CMK (cell line): Measurements from ENCODE around the gene XRCC1.
"Not testable (repeated sequence)": the region's sequence is repeated elsewhere in the genome, so short reads cannot be mapped to it uniquely, and the experiment has no call there.

Experiments
- DNase-seq: peaks from one replicate; pipeline ENCODE4 v3.0.0-alpha.2; 2010; ENCODE audit warnings: low read depth

XRCC1 gene

DNA sequence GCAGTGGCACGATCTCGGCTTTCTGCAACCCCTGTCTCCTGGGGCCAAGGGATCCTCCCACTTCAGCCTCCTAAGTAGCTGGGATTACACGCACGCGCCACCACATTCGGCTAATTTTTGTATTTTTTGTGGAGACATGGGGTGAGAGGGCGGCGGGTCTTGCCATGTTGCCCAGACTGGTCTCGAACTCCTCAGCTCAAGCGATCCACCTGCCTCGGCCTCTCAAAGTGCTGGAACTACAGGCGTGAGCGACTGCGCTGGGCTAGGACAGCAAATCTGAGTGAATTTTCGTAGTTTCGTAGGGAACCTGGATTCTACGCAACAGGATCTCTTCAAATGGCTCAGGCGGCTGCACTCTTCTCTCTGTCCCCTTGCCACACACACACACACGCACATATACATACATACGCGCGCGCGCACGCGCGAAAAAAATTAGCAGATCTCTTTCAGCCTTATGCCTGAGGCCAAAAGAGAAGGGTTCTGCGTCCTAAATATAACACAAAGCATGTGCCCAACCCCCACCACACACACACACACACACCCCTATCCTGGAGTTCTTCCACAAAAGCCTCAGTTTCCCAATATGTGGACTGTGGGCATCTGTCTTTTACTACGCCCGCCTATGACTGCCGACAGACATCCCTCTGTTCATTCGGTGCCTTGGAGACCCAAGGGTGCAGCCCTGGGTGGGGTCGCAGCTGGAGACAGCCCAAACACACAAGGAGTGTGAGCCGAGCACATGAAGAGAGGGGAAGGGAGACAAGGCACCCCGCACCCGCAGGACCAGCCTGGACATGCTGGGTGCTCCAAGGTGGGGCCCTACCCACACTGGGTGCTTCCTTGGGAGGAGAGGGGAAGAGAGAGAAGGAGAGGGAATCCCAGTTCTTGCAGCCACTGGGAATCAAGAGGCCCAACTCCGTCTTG, 890 bp upstream of the XRCC1 start:
- DNase-seq, result no peak

DNA sequence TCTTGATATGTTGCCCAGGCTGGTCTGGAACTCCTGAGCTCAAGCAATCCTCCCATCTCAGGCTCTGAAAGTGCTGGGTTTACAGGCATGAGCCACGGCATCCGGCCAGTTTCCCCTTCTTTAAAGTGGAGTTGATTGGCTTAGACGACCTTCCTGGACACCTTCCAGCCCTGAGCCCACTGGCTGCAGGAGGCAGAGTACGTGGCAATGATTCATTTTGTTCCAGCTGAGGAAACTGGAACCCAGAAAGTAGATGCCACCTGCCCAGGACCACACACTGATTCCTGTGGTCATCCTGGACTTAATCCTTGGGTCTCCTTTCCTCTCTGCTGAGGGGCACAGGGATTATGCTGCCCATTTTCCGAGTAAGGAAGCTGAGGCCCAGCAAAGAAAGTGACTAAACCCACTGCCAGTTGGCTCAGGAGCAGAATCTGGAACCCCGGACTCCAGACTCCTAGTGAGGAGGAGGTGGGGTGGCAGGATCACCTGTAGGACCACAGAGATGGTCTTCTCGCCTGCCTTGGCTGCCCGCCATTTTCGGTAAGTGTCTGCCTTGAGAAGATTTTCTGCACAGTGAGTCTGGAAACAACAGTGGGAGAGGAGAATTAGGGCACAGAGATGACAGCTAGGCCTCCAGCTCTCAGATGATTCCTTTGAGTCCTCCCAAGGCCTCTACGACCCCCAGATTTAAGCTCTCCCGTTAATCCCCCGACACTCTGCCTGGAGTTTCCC, 737 bp downstream of the XRCC1 start:
- DNase-seq, result no peak

DNA sequence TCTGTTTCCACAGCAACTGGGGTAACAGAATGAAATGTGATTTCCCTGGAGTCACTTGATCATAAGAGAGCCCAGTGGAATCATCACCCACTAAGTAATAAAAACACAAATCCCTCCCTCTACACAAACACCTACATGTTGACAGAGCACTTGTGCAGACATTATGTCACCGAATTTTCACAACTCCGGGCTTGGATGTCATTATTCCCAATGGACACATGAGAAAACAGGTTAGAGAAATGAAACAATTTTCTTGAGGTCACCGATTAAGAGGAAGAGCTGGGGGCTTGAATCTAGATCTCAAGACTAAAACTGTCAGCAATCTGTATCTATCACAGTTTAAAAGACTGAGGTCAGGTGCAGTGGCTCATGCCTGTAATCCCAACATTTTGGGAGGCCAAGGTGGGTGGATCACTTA, 3.1 kb downstream of the XRCC1 start:
- no peak for DNase-seq

DNA sequence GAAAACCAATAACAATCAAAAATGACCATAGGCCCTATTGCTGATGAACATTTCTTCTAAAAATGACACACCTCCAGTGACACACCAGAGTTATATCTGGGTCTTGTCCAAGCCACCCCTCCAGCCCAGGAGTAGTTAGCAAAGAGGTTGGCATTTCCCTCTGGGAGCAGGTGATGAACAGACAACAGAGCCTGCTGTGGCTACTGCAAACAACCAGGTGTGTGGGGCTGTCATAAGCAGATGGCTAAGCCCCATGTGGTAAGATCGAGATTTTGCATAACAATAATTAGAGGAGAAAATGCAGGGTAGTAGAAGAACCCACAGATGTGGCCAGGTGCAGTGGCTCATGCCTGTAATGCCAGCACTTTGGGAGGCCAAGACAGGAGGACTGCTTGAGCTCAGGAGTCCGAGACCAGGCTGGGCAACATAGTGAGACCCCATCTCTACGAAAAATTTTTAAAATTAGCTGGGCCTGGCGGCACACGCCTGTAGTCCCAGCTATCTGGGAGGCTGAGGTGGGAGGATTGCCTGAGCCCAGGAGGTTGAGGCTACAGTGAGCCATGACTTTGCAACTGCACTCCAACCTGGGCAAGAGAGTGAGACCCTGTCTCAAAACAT, 5.0 kb downstream of the XRCC1 start:
- no peak for DNase-seq

DNA sequence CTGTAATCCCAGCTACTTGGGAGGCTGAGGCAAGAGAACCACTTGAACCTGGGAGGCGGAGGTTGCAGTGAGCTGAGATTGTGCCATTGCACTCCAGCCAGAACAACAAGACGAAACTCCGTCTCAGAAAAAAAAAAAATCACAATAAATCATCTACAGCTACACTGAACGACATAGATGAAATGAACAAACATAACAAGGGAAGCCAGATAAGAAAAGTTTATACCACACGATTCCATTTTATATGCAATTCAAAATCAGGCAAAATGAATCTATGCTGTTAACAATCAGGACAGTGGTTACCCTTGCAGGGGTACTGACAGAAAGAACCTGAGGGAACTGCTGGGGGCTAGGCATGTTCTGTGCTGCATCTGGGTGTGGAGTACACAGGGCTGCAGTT, 5.7 kb downstream of the XRCC1 start:
- DNase-seq, result no peak

DNA sequence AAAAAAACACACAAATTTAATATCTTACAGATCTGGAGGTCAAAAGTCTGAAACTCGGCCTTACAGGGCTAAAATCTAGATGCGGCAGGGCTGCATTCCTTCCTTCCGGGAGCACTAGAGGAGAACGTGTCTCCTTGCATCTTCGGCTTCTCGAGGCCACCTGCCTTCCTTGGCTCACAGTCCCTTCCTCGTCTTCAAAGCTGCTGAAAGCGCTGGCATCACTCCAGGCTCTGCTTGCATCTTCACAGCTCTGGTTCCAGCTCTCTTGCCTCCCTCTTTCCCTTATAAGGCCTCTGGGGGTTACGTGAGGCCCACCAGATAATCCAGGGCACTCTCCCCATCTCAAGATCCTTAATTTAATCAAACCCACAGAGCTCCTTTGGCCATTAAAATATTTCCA, 10.5 kb downstream of the XRCC1 start:
- DNase-seq, result no peak

DNA sequence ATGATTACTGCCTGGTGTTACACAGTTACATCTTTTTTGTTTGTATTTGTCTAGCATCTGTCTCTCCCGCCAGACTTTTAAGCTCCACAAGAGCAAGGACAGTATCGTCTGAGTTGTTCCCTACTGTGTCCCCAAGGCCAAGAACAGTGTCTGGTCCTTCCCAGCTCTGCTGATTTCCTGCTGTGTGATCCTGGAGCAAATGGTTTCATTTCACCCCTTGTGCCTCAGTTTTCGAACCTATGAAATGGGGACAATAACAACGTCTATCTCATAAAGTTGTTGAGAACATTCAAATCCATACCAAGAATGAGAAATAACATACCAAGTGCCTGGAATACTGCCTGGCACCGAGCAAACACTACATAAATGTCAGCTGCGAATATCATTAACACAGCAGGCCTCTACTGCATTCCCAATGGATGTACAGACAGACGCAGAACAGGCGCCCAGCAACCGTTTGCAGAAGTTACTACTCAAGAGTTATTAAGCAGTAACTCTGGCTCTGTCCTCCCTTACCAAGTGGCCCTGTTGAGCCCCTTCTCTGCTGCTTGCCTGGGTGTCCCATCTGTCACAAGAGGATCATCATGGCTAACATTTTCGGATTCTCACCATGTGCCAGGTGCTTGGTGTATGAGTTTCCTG, 11.4 kb downstream of the XRCC1 start:
- DNase-seq, result no peak

DNA sequence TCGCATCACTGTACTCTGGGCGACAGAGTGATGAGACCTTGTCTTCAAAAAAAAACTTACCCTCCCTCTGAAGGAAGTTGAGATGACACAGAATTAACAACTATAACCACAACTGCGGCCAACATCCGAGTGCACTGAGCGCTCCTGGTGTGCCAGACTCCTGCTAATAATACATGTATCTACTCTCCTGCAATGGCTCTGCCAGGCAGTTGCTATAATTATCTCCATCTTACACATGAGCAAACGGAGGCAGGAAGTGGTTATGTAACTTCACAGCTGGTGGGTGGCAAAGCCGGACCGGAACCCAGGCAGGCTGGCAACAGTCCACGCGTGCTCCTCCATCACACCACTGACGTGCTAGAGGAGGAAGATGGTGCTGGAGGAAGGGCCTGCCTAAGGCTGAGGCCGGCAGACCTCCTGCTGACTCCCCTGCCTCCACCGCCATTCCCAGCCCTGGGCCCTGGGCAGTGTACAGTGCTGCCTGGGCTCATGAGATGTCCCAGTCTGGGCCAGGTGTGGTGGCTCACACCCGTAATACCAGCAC, 12.6 kb downstream of the XRCC1 start:
- DNase-seq, result peak; percentile 75

DNA sequence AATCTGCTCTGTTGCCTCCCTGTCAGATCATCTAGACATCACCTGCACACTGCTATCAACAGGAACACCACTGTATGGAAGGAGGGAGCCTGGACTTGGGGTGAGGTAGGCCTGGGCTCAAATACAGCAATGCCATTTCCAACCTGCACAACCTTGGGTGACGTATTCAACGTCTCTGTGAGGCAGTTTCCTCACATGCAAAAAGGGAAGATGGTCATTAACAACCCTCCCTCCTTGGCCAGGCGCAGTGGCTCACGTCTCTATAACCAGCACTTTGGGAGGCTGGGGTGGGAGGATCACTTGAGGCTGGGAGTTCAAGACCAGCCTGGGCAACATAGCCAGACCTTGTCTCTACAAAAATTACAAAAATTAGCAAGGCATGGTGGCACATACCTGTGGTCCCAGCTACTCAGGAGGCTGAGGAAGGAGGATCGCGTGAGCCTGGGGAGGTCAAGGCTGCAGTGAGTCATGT, 13.1 kb downstream of the XRCC1 start:
- no peak for DNase-seq

DNA sequence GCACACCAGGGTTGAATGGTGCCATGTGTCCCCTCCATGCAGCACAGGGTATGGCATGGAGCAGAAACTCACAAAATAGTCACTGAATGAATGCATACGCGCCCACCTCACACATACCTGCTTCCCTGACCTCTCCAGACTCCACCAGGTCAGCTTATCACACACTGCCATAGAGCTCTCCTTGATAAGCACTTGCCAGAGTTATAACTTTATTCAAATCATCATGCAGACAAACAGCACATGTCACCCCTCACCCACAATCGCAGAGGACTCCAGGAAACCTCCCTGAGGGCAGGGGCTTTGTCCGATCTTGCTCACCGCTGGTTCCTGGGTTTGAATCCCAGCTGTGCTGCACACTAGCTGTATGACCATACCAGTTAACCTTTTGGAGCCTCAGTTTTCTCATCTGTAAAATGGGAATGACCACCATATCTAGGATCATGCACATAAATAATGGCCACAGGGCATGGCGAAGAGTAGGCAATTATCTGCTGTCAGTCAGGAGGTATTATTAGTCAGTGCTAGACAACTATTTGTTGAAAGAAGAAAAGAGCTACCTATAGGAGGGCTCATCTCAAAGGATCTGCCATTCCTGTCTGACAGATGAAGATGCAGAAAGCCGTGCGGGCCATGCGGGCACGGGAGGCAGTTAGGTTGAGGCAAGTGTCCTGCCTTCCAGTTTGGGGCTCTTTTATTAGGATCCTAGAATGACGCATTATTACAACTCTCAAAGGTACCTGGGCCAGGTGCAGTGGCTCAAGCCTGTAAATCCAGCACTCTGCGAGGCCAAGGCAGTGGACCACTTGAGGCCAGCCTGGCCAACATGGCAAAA, 14.0 kb downstream of the XRCC1 start:
- DNase-seq, result no peak

DNA sequence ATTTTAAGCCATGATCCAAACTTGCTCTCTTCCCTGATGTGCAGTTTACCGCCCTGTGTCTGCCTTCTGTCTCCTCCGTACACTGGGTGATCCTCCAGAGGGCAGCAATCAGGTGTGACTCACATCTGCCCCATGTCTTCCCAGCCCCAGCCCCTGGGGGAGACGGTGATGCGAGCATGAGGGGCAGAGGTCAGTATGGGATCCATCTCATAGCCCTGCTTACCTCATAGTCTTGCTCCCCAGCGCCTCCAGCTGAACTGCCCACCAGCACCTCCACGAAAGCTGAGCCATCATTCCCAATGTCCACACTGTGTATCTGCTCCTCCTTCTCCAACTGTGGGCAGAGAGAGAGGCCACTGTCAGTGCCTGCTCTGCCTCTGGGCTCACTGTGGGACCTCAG, 14.6 kb downstream of the XRCC1 start:
- DNase-seq, result no peak

DNA sequence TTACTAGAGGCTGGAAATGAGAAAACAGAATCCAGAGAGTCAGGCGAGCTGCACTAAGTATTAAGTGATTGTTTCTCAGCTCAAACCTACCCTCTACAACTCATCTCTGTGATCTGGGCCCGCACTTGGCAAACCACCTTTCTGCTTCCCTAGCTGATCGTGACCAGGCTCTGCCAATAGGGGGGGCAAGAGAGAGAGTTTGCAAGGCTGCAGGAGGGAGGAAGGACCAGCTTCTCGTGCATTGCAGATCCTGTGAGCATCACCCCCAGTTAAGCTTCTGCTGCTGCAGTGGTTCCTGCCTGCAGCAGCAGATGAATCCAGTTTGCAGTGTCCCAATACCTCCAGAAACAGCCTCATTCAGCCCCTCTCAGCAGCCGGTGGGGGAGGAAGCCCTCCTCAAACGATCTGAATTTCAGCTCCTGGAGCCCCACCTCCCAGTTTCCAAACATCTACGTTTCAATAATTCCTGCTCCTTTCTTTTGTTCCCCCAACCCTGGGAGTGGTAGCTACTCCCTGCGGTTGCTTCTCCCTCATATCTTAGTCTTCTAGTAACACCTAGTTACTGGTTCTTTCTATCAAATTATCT, 20.0 kb downstream of the XRCC1 start:
- DNase-seq, result peak; percentile 69

DNA sequence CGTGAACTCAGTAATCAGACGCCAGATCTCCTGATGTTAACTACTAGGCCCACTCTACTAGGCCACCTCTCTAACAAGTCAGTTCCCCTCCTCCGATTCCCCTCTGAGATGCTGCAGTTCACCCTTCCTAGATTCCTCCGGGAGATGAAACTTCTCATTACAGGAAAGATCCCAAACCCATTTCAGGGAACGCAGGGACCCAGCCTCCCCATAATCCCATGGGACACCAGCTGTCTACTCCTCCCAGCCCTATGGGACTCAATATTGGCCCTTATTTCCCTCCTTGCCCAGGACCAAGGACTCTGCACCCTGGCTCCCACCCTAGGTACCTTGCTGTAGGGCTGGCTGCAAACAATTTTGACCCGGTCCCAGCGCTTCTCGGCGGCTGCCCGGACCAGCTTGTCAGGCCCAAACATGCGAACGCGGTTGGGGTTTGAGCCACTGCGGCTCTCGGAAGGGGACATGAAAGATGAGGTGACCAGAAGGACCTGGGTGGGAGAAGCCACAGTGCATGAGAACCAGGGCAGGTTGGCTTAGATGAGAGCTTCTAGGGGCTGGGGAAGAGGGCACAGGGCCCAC, 20.9 kb downstream of the XRCC1 start:
- no peak for DNase-seq

DNA sequence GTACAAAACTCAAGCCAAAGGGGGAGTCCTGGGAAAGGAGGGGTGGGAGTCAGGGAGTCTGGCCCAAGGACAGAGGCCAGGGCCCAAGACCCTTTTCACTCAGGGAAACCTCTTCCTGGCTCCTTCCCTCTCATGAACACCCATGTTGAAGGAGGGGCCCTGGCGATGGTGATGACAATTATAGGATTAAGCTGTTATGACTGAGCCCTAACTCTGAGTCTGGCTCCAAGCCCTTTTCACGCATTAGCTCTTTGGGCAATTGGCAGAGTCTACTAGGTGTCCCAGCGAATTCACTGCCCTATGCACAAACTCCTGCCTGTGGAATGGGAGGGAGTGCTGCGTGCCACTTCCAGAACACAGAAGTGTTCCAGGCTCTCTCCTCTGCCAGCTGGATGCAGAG, 21.7 kb downstream of the XRCC1 start:
- DNase-seq, result no peak

DNA sequence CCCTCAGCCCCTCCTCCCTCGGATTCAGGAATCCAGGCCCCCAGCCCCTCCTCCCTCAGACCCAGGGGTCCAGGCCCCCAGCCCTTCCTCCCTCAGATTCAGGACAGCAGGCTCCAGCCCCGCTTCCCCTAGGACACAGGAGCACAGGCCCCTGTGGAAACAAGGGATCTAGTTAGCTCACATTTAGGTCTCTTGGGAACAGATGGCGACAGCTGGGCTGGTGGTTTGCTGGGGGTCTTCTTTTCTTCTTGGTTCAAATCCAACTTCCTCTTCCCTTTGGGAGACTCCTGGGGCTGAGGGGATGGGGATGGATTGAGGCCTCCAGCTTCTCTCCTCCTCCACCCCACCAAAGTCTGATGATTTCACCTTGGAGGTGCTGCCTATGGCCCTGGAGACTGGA, 22.7 kb downstream of the XRCC1 start:
- no peak for DNase-seq

DNA sequence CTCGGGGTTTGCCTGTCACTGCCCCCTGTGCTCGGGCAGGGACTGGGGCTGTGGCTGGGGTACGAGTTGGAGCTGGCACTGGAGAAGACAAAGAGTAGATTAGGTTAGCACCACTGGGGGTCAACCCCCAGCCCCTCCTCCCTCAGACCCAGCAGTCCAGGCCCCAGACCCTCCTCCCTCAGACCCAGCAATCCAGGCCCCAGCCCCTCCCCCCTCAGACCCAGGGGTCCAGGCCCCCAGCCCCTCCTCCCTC, 23.2 kb downstream of the XRCC1 start:
- no peak for DNase-seq

DNA sequence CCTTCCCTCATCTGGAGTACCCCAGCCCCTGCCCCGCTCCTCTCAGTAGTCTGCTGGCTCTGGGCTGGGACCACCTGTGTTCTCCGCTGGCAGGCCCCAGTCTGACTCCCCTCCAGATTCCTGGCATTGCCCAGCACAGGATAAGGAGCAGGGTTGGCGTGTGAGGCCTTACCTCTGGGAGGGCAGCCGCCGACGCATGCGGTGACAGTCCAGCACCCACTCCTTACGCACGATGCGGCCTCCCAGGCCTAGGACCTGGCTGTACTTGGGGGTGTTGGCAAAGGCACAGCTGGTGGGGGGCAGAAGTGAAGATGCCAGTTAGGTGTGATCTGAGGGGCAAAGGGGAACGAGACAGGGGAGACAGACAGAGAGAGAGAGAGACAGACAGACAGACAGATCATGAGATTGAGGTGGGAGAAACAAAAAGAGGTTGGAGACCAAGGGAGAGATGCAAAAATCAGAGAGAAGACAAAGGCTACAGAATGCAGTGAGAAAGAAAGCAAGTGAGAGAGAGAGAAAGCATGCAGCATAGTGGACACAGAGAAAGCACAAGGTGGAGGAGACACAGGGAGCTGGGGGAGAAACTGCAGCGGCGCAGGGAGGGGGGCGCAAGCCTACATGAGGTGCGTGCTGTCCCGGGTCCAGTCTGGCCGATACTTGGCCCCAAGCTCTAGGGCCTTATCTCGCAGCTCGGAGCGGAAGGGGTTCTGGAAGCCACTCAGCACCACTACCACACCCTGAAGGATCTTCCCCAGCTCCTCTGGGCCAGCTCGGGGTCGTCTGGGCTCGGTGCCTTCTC, 23.7 kb downstream of the XRCC1 start:
- no peak for DNase-seq

DNA sequence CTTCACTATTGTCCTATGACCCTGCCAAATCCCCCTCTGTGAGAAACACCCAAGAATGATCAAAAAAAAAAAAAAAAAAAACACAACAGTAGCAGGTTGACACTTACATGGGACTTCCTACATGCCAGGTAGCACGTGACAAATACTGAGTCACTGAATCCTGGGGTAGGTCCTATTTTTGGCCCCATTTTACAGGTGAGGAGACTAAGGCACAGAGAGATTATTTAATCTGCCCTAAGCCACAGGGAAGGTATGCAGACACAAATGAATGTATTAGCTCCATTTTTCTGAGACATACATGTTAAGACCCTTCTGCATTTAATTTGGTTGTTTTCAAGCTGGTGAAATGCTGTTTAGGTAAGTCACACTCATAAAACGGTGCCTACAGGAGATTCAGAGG, 26.6 kb downstream of the XRCC1 start:
- no peak for DNase-seq

DNA sequence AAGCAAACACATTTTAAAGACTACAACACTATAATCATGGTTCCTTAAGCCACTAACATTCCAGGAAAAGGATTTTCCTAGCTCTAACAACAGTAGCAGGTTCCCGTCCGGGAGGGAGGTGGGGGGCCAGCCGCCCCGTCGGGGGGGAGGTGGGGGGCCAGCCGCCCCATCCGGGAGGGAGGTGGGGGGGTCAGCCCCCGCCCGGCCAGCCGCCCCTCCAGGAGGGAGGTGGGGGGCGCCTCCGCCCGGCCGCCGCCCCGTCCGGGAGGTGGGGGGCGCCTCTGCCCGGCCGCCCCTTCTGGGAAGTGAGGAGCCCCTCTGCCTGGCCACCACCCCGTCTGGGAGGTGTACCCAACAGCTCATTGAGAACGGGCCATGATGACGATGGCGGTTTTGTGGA, 27.4 kb downstream of the XRCC1 start:
- not testable (repeated sequence) for DNase-seq

DNA sequence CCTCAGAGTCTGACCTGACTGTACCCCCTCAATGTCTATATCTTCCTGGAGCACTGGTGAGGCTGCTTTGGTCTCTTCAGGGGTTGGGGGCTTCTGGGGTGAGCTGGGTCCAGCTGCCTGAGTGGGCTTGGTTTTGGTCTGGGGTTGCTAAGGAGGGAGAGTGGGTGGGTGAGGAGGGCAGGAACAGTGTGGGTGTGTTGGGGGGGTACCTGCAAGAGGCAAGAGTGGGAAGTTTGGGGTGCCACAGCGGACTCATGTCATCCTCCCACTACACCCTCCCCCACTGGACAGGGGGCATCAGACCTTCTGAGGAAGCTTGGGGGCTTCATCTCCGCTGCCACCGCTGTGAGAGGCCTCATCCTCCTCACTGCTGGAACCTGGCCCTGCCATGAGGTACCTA, 28.7 kb downstream of the XRCC1 start:
- no peak for DNase-seq
